GM10248 (cell line): Measurements from ENCODE around the gene SMIM38.

ENCODE experiments used
- CTCF ChIA-PET: fragments of 300-600 bp; sonication (Branson Sonifier 250); formaldehyde crosslinking; extraction: SDS; loops from one replicate; lab custom pipeline; 2021; ENCODE audit warnings: antibody characterized with exemption; lab: Yijun Ruan, JAX
- POLR2A ChIA-PET: fragments of 350-650 bp; sonication (Branson Sonifier 250); formaldehyde crosslinking; extraction: SDS; loops from one replicate; lab custom pipeline; 2020; ENCODE audit warnings: antibody characterized with exemption; lab: Yijun Ruan, JAX
- DNase-seq: peaks from one replicate; pipeline ENCODE4 v3.0.0; 2012; ENCODE audit errors: extremely low spot score
- CTCF ChIP-seq: IDR thresholded peaks from 2 replicates; pipeline ENCODE4 v1.5.1; 2012; ENCODE audit warnings: mild to moderate bottlenecking, low read depth; ENCODE audit errors: extremely low read depth, missing control alignments, control extremely low read depth

The SMIM38 gene

GRCh38 chr11:69152733-69153421, 2.9 kb upstream of the SMIM38 start:
- CTCF ChIA-PET = interaction anchor here (1.4 kb wide), 1 partner anchor 93 kb away, joined by 4 read pairs; no protein-coding TSS in a partner anchor
- TF ChIP-seq CTCF = no peak
- POLR2A ChIA-PET = interaction anchor here (0.6 kb wide), 1 partner anchor 24 kb away, joined by 5 read pairs; no protein-coding TSS in a partner anchor
- no peak for DNase-seq

- POLR2A ChIA-PET = interaction anchor here (0.6 kb wide), 1 partner anchor 25 kb away, joined by 5 read pairs; no protein-coding TSS in a partner anchor
- no peak for DNase-seq
- TF ChIP-seq CTCF = no peak
- CTCF ChIA-PET = interaction anchor here (0.8 to 1.8 kb wide), 3 partner anchors 8 to 489 kb away, joined by 4 to 6 read pairs (median 4); no protein-coding TSS in a partner anchor
These were observed 2.1 kb upstream of the SMIM38 start for GRCh38 chr11:69153661-69154060.

DNA sequence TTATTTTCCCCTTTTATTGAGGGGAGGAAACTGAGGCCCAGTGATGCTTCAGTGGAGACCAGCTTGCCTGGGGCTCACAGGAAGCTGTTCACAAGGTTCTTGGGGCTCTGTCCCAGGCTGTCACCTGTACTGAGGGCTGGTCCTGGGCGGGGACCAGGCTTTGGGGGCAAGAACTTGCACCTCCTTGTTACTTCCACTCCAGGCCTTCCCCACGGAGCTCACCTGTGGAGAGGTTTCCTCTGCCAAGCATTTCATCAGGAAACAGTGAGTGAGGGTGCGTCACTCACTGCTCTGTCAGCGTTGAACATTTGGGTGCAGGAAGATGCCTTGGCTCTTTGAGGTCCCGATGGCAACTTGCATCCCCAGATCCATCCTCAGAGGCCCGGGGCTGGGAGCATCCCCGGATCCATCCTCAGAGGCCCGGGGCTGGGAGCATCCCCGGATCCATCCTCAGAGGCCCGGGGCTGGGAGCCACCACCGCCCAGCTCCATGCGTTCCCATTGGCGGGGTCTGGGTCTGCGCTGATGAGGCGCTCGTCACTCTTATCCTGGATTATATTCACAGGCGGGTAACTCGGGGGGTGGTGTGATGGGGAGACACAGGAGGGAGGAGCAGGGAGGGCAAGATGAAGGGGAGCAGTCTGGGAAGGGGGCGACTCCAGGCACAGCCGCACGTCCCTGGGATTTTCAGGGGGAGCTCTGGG, 1.4 kb upstream of the SMIM38 start:
- DNase-seq = no peak
- ChIA-PET CTCF (interaction anchor here (0.8 to 3.0 kb wide), 5 partner anchors 9 to 489 kb away, joined by 4 to 15 read pairs (median 5); no protein-coding TSS in a partner anchor), POLR2A (interaction anchor here (1.8 kb wide), 1 partner anchor 12 kb away, joined by 7 read pairs; no protein-coding TSS in a partner anchor)
- no peak for TF ChIP-seq CTCF

DNA sequence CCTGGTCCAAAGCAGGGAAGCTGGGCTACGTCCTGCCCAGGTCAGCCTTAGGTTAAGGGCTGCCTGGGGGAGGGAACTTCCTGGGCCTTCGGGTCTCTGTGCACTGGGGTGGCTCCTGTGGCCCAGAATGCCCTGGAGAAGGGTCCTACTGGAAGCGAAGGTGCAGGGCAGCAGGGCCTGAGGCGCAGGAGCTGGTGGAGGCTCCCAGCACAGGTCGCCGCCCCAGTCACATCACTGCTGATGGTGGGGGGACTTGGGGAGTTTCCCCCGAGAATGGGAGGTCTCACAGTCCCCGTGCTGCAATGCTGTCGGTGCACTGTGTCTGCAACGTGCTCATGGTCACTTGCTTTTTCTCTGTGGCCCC, 815 bp upstream of the SMIM38 start:
- CTCF ChIA-PET = interaction anchor here (1.1 to 3.0 kb wide), 5 partner anchors 9 to 143 kb away, joined by 3 to 15 read pairs (median 5); no protein-coding TSS in a partner anchor
- no peak for DNase-seq
- POLR2A ChIA-PET = interaction anchor here (1.8 kb wide), 1 partner anchor 11 kb away, joined by 7 read pairs; no protein-coding TSS in a partner anchor
- TF ChIP-seq CTCF = no peak

DNA sequence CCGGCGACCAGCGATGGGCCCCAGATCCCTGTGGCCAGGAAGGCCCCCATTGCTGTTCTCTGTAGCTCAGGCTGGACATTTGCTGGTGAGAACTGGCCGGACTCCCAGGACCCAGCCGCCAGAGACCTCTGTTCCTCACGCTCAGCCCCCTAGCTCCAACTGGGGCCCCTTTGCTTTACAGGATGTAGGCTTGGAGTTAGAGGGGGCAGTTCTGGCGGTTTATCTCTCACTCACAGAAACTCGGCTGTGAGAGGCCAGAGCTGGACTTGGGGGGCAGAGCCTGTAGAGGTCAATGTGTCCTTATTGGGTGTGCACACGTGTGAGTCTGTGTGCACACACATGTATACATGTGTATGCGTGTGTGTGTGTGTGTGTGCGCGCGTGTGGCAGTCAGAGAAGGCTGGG, 502 bp downstream of the SMIM38 start:
- ChIA-PET CTCF (interaction anchor here (0.7 to 3.0 kb wide), 11 partner anchors 10 to 514 kb away, joined by 3 to 15 read pairs (median 3); partner anchors contain the start of gene MYEOV), POLR2A (interaction anchor here (0.8 to 1.8 kb wide), 3 partner anchors 10 to 696 kb away, joined by 3 to 7 read pairs (median 3); partner anchors contain the start of gene PPP6R3)
- no peak for DNase-seq
- no peak for TF ChIP-seq CTCF

DNA sequence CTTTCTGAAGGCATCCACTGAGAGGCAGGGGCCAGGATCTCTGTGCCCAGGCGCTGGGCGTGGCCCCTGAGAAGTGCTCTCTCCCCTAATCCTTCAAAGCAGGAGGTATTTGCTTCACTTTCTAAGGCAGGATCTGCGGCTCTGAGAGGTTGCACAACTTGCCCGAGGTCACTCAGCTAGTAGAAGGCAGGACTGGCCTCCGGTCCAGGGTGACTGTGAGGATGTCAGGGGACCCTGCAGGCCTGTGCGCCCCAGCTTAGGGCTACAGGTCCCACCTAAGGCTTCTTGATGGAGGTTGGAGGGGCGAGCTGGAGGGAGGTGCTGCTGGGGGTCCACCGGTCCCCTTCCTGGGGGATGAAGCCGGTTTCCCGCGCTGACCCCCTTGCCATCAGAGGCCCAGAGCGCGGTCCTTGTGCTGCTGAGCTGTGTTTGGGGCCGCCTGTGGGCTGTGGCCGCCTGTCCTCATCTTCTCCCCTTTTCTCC, 979 bp downstream of the SMIM38 start:
- TF ChIP-seq CTCF = no peak
- DNase-seq = no peak
- POLR2A ChIA-PET = interaction anchor here (0.8 to 1.8 kb wide), 2 partner anchors 10 to 12 kb away, joined by 3 to 7 read pairs; no protein-coding TSS in a partner anchor
- CTCF ChIA-PET = interaction anchor here (1.0 to 3.0 kb wide), 8 partner anchors 10 to 514 kb away, joined by 3 to 15 read pairs (median 4); partner anchors contain the start of gene MYEOV
